Stimulated activated CD8-positive, alpha-beta memory T cell treated with anti-CD3 and anti-CD28 coated beads, Interleukin-15, amount 100 ng/mL, for 4 hours (primary cell): ENCODE data around the gene CDK12.
"Not testable (repeated sequence)": the region's sequence is repeated elsewhere in the genome, so short reads cannot be mapped to it uniquely, and the experiment has no call there.

Source experiments
- DNase-seq, 2 donors: peaks; one replicate each; pipeline ENCODE4 v3.0.0-alpha.2; 2020; ENCODE audit warnings: low read depth in 2 of 2

Gene CDK12

GRCh38 chr17:39496921-39497320 is 35.6 kb downstream of the CDK12 start:
- DNase-seq = not testable (repeated sequence)

DNA sequence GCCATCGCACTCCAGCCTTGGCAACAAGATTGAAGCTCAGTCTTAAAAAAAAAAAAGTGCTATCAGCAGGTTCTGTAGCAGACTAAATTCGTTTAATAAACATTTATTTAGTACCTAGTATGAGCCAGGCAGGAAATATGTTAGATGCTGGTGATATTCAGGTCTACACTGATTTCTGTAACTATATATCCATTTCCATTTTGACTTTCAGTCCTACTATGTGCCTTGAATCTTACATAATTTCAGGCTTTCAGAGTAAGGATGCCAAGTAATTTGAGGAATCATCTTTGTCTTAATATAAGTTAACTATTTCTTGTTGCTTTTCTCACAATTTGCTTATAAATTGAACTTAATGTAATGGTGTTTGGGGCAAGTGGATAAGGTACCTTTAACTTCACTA is 46.2 kb downstream of the CDK12 start:
- no peak for DNase-seq

DNA sequence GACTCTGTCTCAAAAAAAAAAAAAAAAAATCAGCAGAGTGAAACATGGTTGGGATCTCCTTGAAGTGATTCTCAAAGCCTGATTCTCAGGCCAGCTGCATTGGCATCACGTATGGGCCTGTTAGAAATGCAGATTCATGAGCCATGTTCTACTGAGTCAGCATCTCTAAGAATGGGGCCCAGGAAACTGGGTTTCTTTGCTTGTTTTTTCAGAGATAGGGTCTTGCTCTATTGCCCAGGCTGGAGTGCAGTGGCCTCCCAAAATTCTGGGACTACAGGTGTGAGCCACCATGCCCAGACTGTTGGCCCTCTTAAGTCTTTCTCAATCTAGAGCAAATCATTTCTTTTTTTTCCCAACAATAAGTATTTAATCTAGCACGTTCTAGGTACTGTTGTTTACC is 47.7 kb downstream of the CDK12 start:
- no peak for DNase-seq

DNA sequence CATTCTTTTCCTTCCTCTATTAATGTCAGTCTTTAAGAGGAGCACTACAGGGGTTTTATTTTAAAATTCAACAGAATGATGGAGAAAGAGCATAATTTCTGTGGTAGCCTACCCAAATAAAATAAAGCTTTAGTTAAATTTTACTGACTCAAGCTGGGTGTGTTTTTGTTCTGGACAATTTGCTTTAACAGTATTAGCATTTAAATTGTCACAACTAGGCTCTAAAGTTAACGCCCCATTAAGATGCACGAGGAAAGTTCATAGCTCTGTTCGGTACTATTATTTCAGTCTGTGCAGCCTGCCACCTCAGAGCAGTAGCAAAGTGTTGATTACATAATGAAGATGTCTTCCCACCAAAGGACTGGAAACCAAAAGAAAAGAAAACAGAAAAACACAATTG is 52.0 kb downstream of the CDK12 start:
- no peak for DNase-seq

- DNase-seq = no peak
These were observed 52.6 kb downstream of the CDK12 start for GRCh38 chr17:39513915-39514314.

- DNase-seq = no peak
These were observed 55.9 kb downstream of the CDK12 start for GRCh38 chr17:39517224-39517623.

DNA sequence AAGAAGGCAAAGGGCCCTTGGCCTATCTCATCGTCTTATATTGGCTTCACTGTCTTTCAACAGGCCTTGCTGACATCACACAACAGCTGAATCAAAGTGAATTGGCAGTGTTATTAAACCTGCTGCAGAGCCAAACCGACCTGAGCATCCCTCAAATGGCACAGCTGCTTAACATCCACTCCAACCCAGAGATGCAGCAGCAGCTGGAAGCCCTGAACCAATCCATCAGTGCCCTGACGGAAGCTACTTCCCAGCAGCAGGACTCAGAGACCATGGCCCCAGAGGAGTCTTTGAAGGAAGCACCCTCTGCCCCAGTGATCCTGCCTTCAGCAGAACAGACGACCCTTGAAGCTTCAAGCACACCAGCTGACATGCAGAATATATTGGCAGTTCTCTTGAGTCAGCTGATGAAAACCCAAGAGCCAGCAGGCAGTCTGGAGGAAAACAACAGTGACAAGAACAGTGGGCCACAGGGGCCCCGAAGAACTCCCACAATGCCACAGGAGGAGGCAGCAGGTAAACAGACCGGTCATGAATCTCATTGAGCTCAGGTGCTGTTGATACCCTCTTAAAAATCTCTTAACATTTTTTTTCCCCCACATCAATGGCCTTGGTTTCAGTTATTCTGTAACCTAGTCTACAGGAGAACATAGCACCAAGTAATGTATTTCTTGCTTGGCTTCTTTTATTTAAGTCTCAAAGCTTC is 64.7 kb downstream of the CDK12 start:
- DNase-seq = no peak

- no peak for DNase-seq
These were observed 66.0 kb downstream of the CDK12 start for GRCh38 chr17:39527220-39527813.

DNA sequence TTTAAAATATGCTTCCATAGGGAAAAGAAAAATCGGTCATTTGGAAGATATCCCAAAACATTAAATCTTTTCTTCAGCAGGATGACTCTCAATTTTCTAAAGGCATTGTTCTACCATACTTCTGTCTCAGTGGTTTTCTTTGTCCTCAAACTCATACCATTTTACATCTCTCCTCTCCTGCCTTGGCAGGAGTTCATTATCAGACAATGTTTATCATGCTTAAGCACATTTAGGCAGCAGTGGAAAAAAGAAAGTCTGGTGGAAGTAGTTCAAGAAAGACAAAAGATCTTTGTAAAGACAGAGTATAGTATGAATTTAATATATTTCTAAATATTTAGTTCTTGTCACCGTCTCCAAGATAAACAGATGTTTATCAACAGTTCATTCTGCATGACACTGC is 68.2 kb downstream of the CDK12 start:
- no peak for DNase-seq

DNA sequence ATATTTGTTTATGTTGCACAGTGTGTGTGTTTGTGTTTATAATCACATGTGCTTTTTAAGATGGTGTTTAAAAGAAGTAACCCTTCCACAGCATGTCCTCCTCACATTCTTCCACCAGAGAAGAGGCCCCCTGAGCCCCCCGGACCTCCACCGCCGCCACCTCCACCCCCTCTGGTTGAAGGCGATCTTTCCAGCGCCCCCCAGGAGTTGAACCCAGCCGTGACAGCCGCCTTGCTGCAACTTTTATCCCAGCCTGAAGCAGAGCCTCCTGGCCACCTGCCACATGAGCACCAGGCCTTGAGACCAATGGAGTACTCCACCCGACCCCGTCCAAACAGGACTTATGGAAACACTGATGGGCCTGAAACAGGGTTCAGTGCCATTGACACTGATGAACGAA is 69.2 kb downstream of the CDK12 start:
- no peak for DNase-seq

- DNase-seq = no peak
These were observed 70.0 kb downstream of the CDK12 start for GRCh38 chr17:39531252-39531651.

DNA sequence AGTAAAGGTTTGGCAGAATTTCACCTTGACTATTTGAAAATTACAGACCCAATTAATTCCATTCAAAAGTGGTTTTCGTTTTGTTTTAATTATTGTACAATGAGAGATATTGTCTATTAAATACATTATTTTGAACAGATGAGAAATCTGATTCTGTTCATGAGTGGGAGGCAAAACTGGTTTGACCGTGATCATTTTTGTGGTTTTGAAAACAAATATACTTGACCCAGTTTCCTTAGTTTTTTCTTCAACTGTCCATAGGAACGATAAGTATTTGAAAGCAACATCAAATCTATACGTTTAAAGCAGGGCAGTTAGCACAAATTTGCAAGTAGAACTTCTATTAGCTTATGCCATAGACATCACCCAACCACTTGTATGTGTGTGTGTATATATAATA is 72.6 kb downstream of the CDK12 start:
- DNase-seq = no peak

GRCh38 chr17:39534768-39535405 is 73.6 kb downstream of the CDK12 start:
- DNase-seq = no peak

DNA sequence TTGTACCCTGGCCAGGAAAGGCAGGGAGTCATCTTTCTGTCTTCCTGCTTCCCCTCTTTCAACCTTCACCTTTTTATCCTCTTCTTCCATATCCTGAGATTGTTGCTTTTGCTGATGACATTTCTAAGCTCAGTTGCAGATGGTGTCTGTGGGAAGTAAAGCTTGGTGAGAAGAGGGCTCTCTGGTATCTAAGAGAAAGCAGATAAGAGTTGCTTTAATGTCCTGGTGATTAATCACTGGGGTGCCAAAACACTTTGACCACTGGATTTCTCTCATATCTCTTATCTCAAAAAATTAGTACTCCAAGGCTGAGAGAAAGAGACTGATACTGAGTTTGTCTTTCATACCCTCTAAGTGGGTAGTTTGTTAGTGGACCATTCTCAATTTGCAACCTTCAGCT is 75.2 kb downstream of the CDK12 start:
- no peak for DNase-seq

DNA sequence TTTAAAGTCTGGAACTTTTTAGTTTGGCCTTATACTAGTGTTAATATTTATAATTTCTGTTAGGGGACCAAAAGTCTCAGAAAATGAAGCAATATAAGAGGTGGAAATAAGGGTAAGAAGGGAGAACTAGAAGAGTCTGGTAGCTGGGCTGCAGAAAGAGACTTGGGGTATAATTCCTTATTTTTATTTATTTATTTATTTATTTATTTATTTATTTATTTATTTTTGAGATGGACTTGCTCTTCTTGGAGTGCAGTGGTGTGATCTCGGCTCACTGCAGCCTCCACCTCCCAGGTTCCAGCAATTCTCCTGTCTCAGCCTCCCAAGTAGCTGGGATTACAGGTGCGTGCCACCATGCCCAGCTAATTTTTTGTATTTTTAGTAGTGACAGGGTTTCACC is 76.1 kb downstream of the CDK12 start:
- DNase-seq = not testable (repeated sequence)

DNA sequence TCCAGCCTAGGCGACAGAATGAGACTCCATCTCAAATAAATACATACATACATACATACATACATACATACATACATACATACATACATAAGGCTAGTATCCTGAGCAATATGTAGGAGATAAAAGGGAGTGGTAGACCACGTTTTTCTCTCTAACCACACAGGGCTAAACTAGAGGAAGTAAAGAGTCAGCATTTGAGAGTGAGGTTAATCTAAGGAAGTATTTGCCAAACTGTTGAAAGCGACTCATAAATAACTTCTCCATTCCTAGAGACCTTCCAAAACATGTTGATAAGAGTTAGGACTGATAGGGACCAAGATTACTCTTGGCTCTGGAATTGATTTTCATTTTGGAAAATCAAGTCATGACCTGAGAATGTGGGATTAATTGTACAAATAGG is 77.6 kb downstream of the CDK12 start:
- DNase-seq = no peak

- DNase-seq = no peak
These were observed 79.3 kb downstream of the CDK12 start for GRCh38 chr17:39540611-39541010.

GRCh38 chr17:39541652-39542051 is 80.4 kb downstream of the CDK12 start:
- no peak for DNase-seq

GRCh38 chr17:39543176-39543575 is 81.9 kb downstream of the CDK12 start:
- no peak for DNase-seq

- no peak for DNase-seq
These were observed 82.4 kb downstream of the CDK12 start for GRCh38 chr17:39543664-39544063.

- DNase-seq = not testable (repeated sequence)
These were observed 83.1 kb downstream of the CDK12 start for GRCh38 chr17:39544361-39544760.

DNA sequence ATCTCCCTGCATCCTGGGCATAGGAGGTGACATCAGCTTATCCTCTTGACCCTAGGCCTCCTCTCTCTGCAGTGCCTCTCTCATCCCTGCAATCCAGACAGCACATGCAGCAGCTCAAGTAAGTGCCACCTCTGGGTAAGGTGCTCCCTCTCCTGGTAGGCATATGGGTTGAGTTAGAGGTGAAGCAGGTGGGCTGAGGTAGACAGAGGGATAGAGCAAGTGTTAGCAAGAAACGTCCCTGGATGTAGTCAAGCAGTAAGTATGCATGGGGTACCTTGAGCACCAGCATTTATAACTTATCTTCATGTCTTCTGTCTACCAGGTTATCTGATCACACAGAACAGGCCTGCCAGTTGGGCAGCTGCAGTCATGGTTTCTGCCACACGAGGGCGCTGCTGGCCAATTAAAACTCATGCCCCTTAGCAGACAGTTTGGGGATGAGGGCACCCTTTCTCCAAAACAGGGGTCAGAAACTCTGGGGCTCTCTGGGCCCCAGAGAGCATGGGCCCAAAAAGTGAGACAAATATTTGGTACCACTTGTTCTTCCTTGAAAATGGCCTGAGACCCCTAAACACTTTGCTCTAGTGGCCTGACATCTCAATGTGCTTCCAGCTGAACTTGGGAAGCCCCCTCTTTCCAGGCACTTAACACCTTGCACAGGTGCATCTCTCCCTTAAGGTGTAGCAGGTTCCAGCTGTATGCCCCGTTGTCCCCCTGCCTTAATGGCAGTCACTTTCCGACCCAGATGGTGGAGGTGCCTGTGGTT is 86.6 kb downstream of the CDK12 start:
- peak; percentile 29 to 54 for DNase-seq
